Stimulated activated CD4-positive, alpha-beta T cell treated with anti-CD3 and anti-CD28 coated beads, Interleukin-12 subunit alpha, Interleukin-12 subunit beta, amount 100 ng/mL, for 4 hours (primary cell): Measurements from ENCODE around the gene FIGN.

Experiments used
- DNase-seq: peaks from one replicate; pipeline ENCODE4 v3.0.0-alpha.2; 2020

Gene FIGN

GRCh38 chr2:163736433-163737189 lies 803 bp upstream of the FIGN start:
- no peak for DNase-seq

DNA sequence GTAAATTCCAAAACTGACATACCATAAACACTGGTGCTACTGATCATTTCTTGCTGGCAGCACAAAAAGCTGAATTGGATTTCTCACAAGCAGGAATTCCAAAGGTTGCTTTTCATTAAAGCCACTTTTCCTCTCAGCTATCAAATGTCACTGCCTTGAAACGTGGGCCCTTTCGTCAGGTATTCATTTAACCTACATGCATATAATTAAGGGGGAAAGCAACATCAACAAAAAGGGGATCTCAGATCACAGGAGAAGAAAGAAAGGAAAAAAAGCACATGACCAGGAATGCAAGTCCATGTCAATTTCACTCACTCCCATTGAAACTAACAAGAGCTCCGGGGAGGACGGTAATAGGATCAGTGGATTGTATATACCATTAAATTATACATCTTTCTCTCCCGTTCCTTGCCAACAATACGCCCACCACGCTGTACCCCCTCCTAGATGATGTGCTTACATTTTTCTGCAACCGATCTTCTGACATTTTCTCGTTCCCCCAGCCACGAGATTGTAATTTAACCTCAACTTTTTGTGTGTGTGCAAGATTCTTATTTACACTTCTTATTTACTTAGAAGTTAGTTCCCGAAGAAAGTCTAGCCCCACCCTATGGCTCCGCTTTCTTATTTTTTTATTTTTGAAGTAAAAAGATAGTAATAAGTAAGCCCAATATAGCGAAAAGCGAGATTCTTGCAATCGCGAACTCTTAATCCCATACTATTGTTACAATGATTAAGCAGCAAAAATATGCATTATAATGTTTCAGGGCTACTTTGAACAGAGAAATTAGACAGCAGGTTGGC lies 725 bp downstream of the FIGN start:
- DNase-seq, result no peak

DNA sequence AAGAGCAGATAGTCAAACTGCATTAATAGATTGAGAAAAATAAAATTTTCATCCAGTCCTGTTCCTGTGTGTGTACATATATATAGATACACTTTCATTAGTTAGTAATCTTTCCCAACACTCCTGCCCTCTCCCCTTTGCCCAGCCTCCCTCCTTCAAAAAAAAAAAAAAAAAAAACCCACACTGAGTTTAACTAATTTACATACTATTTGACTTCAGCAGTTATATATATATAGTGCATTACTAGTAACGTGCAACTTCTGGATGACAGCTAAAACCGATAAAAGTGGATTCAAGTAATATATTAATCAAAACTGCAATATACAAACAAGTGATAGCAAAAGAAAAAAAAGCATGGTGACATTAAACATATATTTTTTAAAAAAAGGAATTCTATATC lies 1.4 kb downstream of the FIGN start:
- DNase-seq, result no peak

- DNase-seq, result no peak
Measured at GRCh38 chr2:163733956-163734355, 1.9 kb downstream of the FIGN start.

- no peak for DNase-seq
Measured at GRCh38 chr2:163733301-163733938, 2.4 kb downstream of the FIGN start.

- no peak for DNase-seq
Measured at GRCh38 chr2:163732727-163733126, 3.1 kb downstream of the FIGN start.

- no peak for DNase-seq
Measured at GRCh38 chr2:163731735-163732134, 4.1 kb downstream of the FIGN start.

- DNase-seq, result no peak
Measured at GRCh38 chr2:163730556-163730955, 5.3 kb downstream of the FIGN start.

GRCh38 chr2:163729636-163730273 lies 6.1 kb downstream of the FIGN start:
- DNase-seq, result no peak

DNA sequence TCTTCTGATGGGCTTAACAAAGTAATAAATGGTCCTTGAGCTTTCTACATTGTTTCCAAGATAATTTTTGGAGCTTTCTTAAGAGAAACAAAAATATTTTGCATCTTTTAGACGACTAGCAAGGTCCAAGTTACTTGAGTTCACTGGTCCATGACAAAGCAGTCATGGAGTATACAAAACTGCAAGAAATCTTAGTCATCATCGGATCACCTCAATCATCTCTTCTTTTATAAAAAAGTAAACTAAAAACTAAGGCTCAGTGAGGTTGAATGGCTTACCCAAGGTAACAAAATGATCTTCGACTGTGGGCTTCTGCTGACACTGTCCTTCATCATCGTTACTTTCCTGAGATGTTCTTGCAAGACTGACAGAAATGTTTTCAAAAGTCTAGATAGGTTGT lies 11.9 kb downstream of the FIGN start:
- no peak for DNase-seq

DNA sequence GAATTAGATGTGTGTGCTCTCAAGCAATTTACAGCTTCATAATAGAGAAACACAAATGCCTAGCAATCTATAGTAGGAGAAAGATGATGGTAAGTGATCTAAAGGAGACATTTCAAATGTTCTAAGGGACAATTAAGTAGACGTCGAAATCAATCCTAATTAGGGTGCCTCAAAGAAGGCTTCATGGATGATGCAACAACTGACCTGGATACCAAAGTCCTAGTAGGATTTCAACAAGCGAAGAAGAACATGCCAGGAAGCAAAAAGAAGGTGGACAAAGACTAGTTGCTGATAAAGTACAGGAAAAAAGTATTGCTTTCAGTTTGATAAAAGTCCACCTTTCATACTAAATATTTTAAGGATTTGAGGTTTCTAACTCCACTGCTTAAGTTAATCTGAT lies 12.5 kb downstream of the FIGN start:
- no peak for DNase-seq

DNA sequence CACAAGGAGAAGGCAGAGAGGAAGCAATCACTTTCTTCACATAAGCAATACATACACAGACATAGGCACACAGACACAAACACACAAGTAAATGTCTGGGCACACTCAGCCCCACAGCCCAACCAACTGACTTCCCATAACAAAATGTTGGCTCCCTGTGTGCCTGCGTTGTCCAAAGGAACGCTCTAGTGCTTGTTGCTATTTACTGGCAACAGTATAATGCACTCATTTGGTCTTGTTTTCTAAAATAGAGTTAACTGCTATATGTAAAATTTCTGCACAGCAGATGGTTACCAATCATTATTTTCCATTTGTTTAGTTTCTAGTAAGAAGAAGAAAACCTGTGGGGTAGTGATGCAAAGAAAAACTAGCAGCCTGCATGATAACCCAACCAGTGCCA lies 16.5 kb downstream of the FIGN start:
- DNase-seq, result no peak

GRCh38 chr2:163717993-163718680 lies 17.7 kb downstream of the FIGN start:
- DNase-seq, result no peak

- DNase-seq, result no peak
Measured at GRCh38 chr2:163717515-163717914, 18.3 kb downstream of the FIGN start.

- no peak for DNase-seq
Measured at GRCh38 chr2:163716101-163716500, 19.7 kb downstream of the FIGN start.

DNA sequence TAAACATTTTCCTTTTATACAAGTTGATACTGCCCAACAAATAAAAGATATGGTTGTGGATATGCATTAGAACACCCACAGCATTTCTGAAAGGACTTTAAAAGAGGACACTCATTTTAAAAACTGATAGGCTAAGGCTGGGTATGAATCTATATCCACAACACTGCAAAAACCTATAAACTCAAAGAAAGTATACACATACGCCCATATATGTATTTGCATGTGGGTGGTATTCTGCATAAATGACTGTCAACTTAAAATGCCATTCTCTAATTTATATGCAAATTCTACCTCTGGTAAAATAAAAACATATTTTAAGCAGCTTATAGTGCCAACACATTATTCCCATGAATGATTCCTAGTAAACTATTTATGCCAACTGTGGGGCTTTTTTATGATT lies 20.1 kb downstream of the FIGN start:
- no peak for DNase-seq

DNA sequence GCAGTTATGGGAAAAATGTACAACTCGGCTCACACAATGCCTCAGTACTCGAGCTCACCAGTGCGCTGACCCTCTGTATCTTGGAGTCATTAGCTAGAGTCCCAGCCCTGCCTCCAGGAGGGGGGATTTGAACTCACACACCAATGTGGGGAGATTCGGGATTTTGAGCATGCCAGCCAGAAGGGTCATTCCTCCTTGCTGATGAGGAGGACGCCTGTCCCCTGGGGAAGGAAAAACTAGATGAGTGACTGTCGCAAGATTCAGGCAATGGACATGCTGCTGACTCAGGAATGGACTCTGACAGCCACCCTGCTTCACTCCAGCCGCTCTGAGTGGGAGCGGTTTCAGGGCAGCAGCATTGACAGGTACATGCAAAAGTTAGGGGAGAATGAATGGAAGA lies 20.6 kb downstream of the FIGN start:
- DNase-seq, result no peak

DNA sequence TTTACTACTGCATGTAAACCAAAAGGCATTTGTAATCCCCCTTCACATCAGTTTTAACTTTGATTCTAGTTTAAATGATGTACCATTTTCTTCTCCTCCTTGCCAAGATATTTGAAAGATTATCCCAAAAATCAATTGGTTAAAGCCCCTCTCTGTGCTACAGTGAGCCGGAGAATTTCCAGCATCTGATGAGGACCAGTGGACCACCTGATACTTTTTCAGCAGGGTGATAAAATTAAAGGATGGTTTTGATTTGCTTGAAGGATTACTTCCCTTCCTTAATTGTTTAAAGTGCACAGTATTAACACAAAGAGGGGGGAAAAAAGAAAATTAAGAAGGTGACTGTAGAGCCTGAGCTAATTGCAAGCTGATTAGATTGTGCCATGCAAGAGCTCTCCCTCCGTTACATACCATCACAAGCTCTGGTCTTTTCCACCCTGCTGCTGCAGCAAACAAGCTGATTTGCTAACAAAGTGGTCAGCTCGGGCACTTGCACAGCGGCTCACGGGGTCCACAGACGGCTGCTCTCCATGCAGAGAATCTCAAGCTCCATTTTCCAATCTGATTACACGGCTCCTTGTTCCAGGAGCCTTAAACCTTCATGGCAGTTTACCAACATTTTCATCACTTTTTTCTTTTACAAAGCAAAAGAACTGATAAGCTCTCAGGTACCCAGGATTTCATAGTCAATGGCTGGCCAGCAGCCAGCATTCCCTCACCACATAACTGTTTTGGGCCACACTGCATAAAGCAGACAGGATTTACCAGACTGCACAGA lies 22.1 kb downstream of the FIGN start:
- no peak for DNase-seq

GRCh38 chr2:163711699-163712098 lies 24.1 kb downstream of the FIGN start:
- DNase-seq, result no peak

GRCh38 chr2:163711258-163711657 lies 24.6 kb downstream of the FIGN start:
- no peak for DNase-seq

DNA sequence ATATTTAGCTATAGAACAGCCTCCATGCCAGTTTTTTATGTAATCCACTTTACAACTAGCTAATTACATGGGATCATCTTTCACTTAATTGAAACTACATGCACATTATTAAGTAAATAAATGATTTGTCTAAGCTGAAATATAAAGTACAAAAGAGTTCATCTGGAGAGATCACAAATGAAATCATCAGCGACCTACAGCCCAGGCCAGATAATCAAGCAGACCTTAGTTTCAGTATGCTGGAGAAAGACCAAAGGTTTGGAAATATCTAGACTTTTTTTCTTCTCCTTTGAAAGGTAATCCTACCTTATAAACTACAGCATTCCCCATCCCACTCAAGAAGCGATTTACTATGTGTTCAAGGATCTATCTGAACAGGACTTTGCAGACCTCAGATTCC lies 26.5 kb downstream of the FIGN start:
- no peak for DNase-seq

GRCh38 chr2:163708265-163708664 lies 27.5 kb downstream of the FIGN start:
- no peak for DNase-seq
